Naive thymus-derived CD4-positive, alpha-beta T cell (primary cell): Measurements from ENCODE around the gene CSK. TPM values are rescaled to one million over a fixed set of nuclear protein-coding genes. Genes with fewer than 3 reads are reported as not detected.

ENCODE experiments used
- microRNA-seq: library from miRNA; unstranded; fragments of <30 nt; microRNA quantifications from one replicate; pipeline ENCODE4 v1.2.0, GENCODE V29; 2022; ENCODE audit warnings: borderline microRNAs expressed
- polyA plus RNA-seq, 2 donors: library from polyadenylated mRNA; unstranded; fragments of 300-500 nt; fragmentation: Illumina TruSeq; gene quantifications; one replicate each; pipeline ENCODE4 v1.2.3, GENCODE V29; 2021
- total RNA-seq, 6 experiments: library from RNA in 5 of 6; stranded (reverse) in 5 of 6; gene quantifications; 1 replicate in 5 of 6; 2 replicates in 1 of 6; pipeline ENCODE4 v1.2.3 and lab custom pipeline; 2021 to 2026

CSK gene
- total and polyA plus RNA-seq, 7 experiments from 2014 or later = 67.7 to 421 (median 214) TPM

Small RNAs within 50 kb of the gene (microRNA-seq; reads per million reads assigned to microRNA genes)
- gene MIR4513 (not detected), gene MIR6882 (1.6 reads per million)

Other genes with a start within 250 kb of the CSK start
- gene ARID3B, start 240.9 kb upstream of the CSK start, total RNA-seq = 10 to 100 TPM; 29.5 to 45.4 (median 36.8) TPM
- gene ARID3B, start 240.9 kb upstream of the CSK start, polyA plus RNA-seq = 10 to 100 TPM in 1 of 2 donors, 1 to 10 TPM in 1; 5.1 to 16.3 TPM
- 100 to 1,000 TPM; 131 to 273 (median 177) TPM for gene CLK3, start 166.2 kb upstream of the CSK start, total RNA-seq
- gene CLK3, start 166.2 kb upstream of the CSK start, polyA plus RNA-seq = 100 to 1,000 TPM in 1 of 2 donors, 10 to 100 TPM in 1; 57.8 to 104 TPM
- 10 to 100 TPM; 29.0 to 45.3 (median 38.7) TPM for gene EDC3, start 86.1 kb upstream of the CSK start, total RNA-seq
- gene EDC3, start 86.1 kb upstream of the CSK start, polyA plus RNA-seq = 10 to 100 TPM; 25.3 to 34.2 TPM
- under 1 TPM in 1 of 5 experiments, not detected in 4; 0.63 TPM for gene CYP1A1, start 56.6 kb upstream of the CSK start, total RNA-seq
- gene CYP1A1, start 56.6 kb upstream of the CSK start, polyA plus RNA-seq = not detected
- gene CYP1A2, start 33.2 kb upstream of the CSK start, total RNA-seq = not detected
- gene CYP1A2, start 33.2 kb upstream of the CSK start, polyA plus RNA-seq = not detected
- 1 to 10 TPM in 4 of 5 experiments, under 1 TPM in 1; 0.35 to 2.4 (median 1.3) TPM for gene LMAN1L, start 30.8 kb downstream of the CSK start, total RNA-seq
- gene LMAN1L, start 30.8 kb downstream of the CSK start, polyA plus RNA-seq = not detected
- gene CPLX3, start 44.5 kb downstream of the CSK start, total RNA-seq = under 1 TPM in 2 of 5 experiments, not detected in 3; 0.27 to 0.60 TPM
- not detected for gene CPLX3, start 44.5 kb downstream of the CSK start, polyA plus RNA-seq
- gene ULK3, start 61.1 kb downstream of the CSK start, total RNA-seq = 100 to 1,000 TPM in 1 of 5 experiments, 10 to 100 TPM in 4; 53.2 to 106 (median 59.2) TPM
- gene ULK3, start 61.1 kb downstream of the CSK start, polyA plus RNA-seq = 10 to 100 TPM; 15.4 to 32.8 TPM
- 100 to 1,000 TPM in 3 of 5 experiments, 10 to 100 TPM in 2; 78.9 to 130 (median 116) TPM for gene SCAMP2, start 91.3 kb downstream of the CSK start, total RNA-seq
- 100 to 1,000 TPM; 131 to 141 TPM for gene SCAMP2, start 91.3 kb downstream of the CSK start, polyA plus RNA-seq
- 10 to 100 TPM; 34.0 to 97.8 (median 80.6) TPM for gene MPI, start 108.0 kb downstream of the CSK start, total RNA-seq
- 10 to 100 TPM; 92.5 to 98.3 TPM for gene MPI, start 108.0 kb downstream of the CSK start, polyA plus RNA-seq
- 100 to 1,000 TPM in 2 of 5 experiments, 10 to 100 TPM in 3; 40.5 to 111 (median 99.6) TPM for gene FAM219B, start 124.8 kb downstream of the CSK start, total RNA-seq
- gene FAM219B, start 124.8 kb downstream of the CSK start, polyA plus RNA-seq = 10 to 100 TPM; 20.2 to 27.7 TPM
- 100 to 1,000 TPM in 1 of 5 experiments, 10 to 100 TPM in 4; 44.4 to 210 (median 59.2) TPM for gene COX5A, start 156.0 kb downstream of the CSK start, total RNA-seq
- 100 to 1,000 TPM; 239 to 242 TPM for gene COX5A, start 156.0 kb downstream of the CSK start, polyA plus RNA-seq
- 1 to 10 TPM in 4 of 5 experiments, under 1 TPM in 1; 0.95 to 5.8 (median 3.3) TPM for gene RPP25, start 174.7 kb downstream of the CSK start, total RNA-seq
- gene RPP25, start 174.7 kb downstream of the CSK start, polyA plus RNA-seq = 1 to 10 TPM; 4.0 to 5.5 TPM
- 1 to 10 TPM in 2 of 5 experiments, under 1 TPM in 3; 0.35 to 9.5 (median 0.87) TPM for gene SCAMP5, start 213.5 kb downstream of the CSK start, total RNA-seq
- gene SCAMP5, start 213.5 kb downstream of the CSK start, polyA plus RNA-seq = under 1 TPM; 0.06 to 0.15 TPM
- 10 to 100 TPM; 11.7 to 31.3 (median 17.1) TPM for gene PPCDC, start 241.5 kb downstream of the CSK start, total RNA-seq
- 10 to 100 TPM; 12.4 to 14.5 TPM for gene PPCDC, start 241.5 kb downstream of the CSK start, polyA plus RNA-seq